Upper lobe of right lung (tissue), 1 donor: ENCODE data around the gene PLEKHA7. TPM values are rescaled to one million over a fixed set of nuclear protein-coding genes. Genes with fewer than 3 reads are reported as not detected.

Source experiments
- ATAC-seq: fragments of 200-7000 bp; cut with Tn5 transposase; one replicate; pipeline ENCODE4 v1.9.1; 2020; ENCODE audit warnings: mild to moderate bottlenecking, moderate library complexity
- DNase-seq: peaks from one replicate; pipeline ENCODE4 v3.0.0-alpha.2; 2020
- H3K27ac ChIP-seq: fragments of 200-600 bp; one replicate; pipeline ENCODE4 v1.8.0; 2022
- H3K27me3 ChIP-seq: fragments of 200-600 bp; one replicate; pipeline ENCODE4 v1.8.0; 2022; ENCODE audit warnings: mild to moderate bottlenecking
- H3K36me3 ChIP-seq: fragments of 200-600 bp; one replicate; pipeline ENCODE4 v1.8.0; 2022
- H3K4me1 ChIP-seq: fragments of 200-600 bp; one replicate; pipeline ENCODE4 v1.8.0; 2022
- H3K4me3 ChIP-seq: fragments of 200-600 bp; one replicate; pipeline ENCODE4 v1.8.0; 2022; ENCODE audit warnings: mild to moderate bottlenecking
- H3K9me3 ChIP-seq: fragments of 200-600 bp; one replicate; pipeline ENCODE4 v1.8.0; 2022
- intact Hi-C: fragments of 100-400 bp; cut with DNase I; formaldehyde crosslinking; loops from one replicate; pipeline ENCODE4 v1.11.0; 2022
- total RNA-seq: library from RNA; stranded (reverse); fragmentation: NEBNext Ultra II Directional; extraction: Animal tissue kit (Norgen Biotek cat#: 25700); gene quantifications from one replicate; pipeline ENCODE4 v1.2.1, GENCODE V29; 2021
- TF ChIP-seq, protein P1 (sequence below): fragments of 200-600 bp; IDR thresholded peaks from one replicate; pipeline ENCODE4 v1.8.0; 2022; ENCODE audit warnings: antibody characterized with exemption
- donor health status: DM: no; HTN: yes; CAD: no; lungs with severe emphysema.

Gene PLEKHA7
- total RNA-seq, 1 donor from 2014 or later, result 43.6 TPM

DNA sequence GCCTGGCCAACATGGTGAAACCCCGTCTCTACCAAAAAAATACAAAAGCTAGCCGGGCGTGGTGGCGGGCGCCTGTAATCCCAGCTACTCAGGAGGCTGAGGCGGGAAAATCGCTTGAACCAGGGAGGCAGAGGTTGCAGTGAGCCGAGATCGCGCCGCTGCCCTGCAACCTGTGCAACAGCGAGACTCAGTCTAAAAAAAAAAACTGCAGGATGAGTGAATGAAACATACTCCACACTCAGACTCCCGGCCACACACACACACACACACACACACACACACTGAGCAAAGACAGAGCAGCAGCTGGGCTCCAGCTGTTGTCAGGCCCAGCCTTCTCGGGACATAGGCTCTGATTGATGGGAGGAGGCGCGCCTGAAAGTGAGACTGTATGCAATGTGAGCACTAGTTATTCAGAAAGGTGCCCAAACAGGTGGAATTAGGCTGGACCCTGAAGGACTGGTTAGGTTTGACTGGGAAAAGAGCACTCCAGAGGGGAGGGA lies 1.5 kb upstream of the PLEKHA7 start:
- H3K4me1 ChIP-seq, result no peaks in the 10 kb centered on the region
- H3K36me3 ChIP-seq, result no peaks in the 10 kb centered on the region
- no peak overlapping the region for H3K27ac ChIP-seq
- TF ChIP-seq, protein P1, sequence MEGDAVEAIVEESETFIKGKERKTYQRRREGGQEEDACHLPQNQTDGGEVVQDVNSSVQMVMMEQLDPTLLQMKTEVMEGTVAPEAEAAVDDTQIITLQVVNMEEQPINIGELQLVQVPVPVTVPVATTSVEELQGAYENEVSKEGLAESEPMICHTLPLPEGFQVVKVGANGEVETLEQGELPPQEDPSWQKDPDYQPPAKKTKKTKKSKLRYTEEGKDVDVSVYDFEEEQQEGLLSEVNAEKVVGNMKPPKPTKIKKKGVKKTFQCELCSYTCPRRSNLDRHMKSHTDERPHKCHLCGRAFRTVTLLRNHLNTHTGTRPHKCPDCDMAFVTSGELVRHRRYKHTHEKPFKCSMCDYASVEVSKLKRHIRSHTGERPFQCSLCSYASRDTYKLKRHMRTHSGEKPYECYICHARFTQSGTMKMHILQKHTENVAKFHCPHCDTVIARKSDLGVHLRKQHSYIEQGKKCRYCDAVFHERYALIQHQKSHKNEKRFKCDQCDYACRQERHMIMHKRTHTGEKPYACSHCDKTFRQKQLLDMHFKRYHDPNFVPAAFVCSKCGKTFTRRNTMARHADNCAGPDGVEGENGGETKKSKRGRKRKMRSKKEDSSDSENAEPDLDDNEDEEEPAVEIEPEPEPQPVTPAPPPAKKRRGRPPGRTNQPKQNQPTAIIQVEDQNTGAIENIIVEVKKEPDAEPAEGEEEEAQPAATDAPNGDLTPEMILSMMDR, result no peak
- H3K4me3 ChIP-seq, result no peak overlapping the region
- DNase-seq (no peak), ATAC-seq (no peak)
- H3K27me3 ChIP-seq, result peaks cover 12% of the 10 kb centered on the region
- H3K9me3 ChIP-seq, result no peaks in the 10 kb centered on the region
- intact Hi-C loops, result no loop called here

- no peaks in the 10 kb centered on the region for H3K36me3 ChIP-seq
- ATAC-seq (peak; percentile 5), DNase-seq (no peak)
- H3K4me1 ChIP-seq, result no peaks in the 10 kb centered on the region
- H3K27ac ChIP-seq, result no peak overlapping the region
- TF ChIP-seq, protein P1, result peak; percentile 49
- H3K27me3 ChIP-seq, result peaks cover 12% of the 10 kb centered on the region
- H3K9me3 ChIP-seq, result no peaks in the 10 kb centered on the region
- peak overlapping the region; percentile 54 for H3K4me3 ChIP-seq
- intact Hi-C loops, result no loop called here
Measured at GRCh38 chr11:17014833-17015626, 816 bp upstream of the PLEKHA7 start.

- intact Hi-C loops, result no loop called here
- peak overlapping the region; percentile 47 for H3K27ac ChIP-seq
- H3K36me3 ChIP-seq, result no peaks in the 10 kb centered on the region
- no peaks in the 10 kb centered on the region for H3K4me1 ChIP-seq
- no peaks in the 10 kb centered on the region for H3K9me3 ChIP-seq
- TF ChIP-seq, protein P1, result no peak
- peak overlapping the region; percentile 72 for H3K4me3 ChIP-seq
- ATAC-seq (peak; percentile 75), DNase-seq (peak; percentile 81)
- H3K27me3 ChIP-seq, result peaks cover 12% of the 10 kb centered on the region
Measured at GRCh38 chr11:17013548-17014320, 480 bp downstream of the PLEKHA7 start.

DNA sequence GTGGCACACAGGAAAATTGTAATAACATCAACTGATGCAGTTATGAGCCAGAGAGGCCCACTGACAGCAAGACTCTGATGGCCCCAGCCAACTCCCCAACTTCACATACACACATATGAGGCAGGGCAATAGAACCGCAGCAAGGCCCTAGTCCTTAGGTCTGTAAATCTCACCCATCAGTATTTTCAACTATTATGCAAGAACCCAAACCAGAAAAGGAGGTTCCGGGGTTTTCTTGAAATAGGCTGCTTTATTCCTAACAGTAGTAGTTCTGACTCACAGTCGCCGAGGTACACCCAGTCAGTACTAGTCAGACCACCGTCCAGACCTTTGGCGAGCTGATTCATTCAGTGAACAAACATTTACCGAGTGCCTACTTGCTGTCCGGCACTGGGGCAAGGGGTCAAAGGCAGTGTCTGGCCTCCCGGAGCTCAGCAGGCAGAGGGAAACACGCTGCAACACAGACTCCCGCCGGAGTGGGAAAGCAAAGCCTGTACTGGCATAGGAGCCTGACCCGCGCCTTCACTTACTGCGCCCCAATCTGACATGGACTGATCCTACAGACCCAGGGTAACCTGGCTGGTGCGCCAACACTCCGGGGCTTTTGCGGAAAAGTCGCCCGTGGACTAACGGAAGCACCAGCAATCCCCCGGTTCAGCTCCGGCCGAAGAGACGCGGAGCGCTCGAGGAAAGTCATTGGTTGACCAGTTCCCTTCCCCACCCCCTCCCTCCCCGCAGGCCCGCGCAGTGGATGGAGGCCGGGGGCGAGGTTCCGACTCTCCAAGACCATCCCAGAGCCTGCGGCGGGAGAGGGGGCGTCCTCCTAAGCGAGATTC lies 1.3 kb downstream of the PLEKHA7 start:
- TF ChIP-seq, protein P1, result no peak
- intact Hi-C loops, result no loop called here
- H3K9me3 ChIP-seq, result no peaks in the 10 kb centered on the region
- no peaks in the 10 kb centered on the region for H3K4me1 ChIP-seq
- ATAC-seq (peak; percentile 64), DNase-seq (peak; percentile 77)
- H3K4me3 ChIP-seq, result peak overlapping the region; percentile 72
- H3K36me3 ChIP-seq, result no peaks in the 10 kb centered on the region
- H3K27me3 ChIP-seq, result peaks cover 12% of the 10 kb centered on the region
- peak overlapping the region; percentile 47 for H3K27ac ChIP-seq

DNA sequence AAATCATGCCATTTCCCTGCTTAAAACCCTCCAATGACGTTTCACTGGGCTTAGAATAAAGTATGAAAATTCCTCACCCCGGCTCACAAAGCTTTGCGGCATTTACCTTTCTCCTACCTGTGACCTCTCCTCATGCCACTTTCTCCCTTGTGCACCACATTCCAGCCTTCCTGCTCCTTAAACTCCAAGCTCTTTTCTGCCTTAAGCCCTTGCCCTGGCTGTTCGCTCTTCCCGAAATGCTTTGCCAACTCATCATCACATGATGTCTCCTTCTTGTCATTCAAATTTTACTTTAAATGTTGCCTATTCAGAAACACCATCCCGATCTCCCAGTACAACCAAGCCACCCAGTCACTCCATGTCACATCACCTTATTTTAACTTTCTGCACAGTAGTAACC lies 2.0 kb downstream of the PLEKHA7 start:
- DNase-seq (no peak), ATAC-seq (no peak)
- no peaks in the 10 kb centered on the region for H3K4me1 ChIP-seq
- peaks cover 12% of the 10 kb centered on the region for H3K27me3 ChIP-seq
- intact Hi-C loops, result no loop called here
- H3K4me3 ChIP-seq, result peak overlapping the region; percentile 72
- TF ChIP-seq, protein P1, result no peak
- H3K36me3 ChIP-seq, result no peaks in the 10 kb centered on the region
- H3K9me3 ChIP-seq, result no peaks in the 10 kb centered on the region
- no peak overlapping the region for H3K27ac ChIP-seq
